GM10248 (cell line): ENCODE results near the gene CDH24.
A peak's percentile ranks its signal among the peaks of the same experiment; 100 is the strongest.

ENCODE experiments used
- CTCF ChIA-PET: fragments of 300-600 bp; sonication (Branson Sonifier 250); formaldehyde crosslinking; extraction: SDS; loops from one replicate; lab custom pipeline; 2021; ENCODE audit warnings: antibody characterized with exemption; lab: Yijun Ruan, JAX
- POLR2A ChIA-PET: fragments of 350-650 bp; sonication (Branson Sonifier 250); formaldehyde crosslinking; extraction: SDS; loops from one replicate; lab custom pipeline; 2020; ENCODE audit warnings: antibody characterized with exemption; lab: Yijun Ruan, JAX
- DNase-seq: peaks from one replicate; pipeline ENCODE4 v3.0.0; 2012; ENCODE audit errors: extremely low spot score
- TF ChIP-seq, protein P1 (sequence below): IDR thresholded peaks from 2 replicates; pipeline ENCODE4 v1.5.1; 2012; ENCODE audit warnings: mild to moderate bottlenecking, low read depth; ENCODE audit errors: extremely low read depth, missing control alignments, control extremely low read depth

CDH24 gene

DNA sequence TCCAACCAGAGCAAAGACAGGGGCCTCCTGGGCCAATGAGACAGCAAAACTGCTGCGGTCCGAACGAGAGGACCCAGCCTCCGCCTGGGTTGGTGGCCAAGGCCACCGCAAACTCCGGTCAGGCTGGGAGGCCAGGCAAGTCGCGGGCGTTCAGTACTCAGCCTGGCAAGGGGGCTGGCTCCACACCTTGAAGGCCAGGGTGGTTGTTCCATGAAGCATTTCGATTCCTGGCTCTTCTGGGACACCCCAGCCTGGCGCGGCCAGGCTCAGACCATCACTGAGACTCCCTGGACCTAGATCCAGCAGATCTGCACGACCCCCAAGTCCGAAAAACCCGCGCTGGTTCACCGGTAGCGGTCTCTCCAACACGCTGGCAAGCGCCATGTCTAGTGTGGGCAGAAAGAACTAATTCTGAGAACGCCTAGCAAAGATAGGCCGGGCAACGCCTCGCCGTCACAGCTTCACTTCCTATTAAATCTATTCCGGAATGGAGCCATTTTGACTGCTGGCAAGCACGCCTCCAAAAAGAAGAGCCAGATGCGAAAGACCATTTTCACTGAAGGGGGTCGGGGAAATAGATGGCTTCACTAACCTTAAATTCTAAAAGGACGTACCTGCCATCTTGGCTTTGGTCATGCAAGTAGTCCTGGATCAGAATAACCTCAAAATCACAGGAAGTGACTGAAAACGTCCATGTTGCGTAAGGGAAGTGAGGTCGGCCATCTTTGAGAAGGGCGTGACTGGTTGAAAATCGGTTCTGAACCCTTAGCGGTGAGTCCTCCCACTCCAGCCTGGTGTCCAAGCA is 22.6 kb downstream of the CDH24 start, which contains the start of gene PSMB5:
Gene PSMB5 (minus strand): TSS at position 403 of the 805 bp plus-strand sequence. CDS start 19 bp downstream, at position 384.
- ChIA-PET POLR2A (interaction anchor here (0.6 to 2.5 kb wide), 3 partner anchors 28 to 446 kb away, joined by 4 to 11 read pairs (median 4); partner anchors contain the start of genes ACIN1, C14orf119 and DAD1), CTCF (interaction anchor here (1.0 to 2.9 kb wide), 9 partner anchors 11 to 105 kb away, joined by 3 to 14 read pairs (median 3); partner anchors contain the start of genes CDH24 and PRMT5)
- TF ChIP-seq, protein P1, sequence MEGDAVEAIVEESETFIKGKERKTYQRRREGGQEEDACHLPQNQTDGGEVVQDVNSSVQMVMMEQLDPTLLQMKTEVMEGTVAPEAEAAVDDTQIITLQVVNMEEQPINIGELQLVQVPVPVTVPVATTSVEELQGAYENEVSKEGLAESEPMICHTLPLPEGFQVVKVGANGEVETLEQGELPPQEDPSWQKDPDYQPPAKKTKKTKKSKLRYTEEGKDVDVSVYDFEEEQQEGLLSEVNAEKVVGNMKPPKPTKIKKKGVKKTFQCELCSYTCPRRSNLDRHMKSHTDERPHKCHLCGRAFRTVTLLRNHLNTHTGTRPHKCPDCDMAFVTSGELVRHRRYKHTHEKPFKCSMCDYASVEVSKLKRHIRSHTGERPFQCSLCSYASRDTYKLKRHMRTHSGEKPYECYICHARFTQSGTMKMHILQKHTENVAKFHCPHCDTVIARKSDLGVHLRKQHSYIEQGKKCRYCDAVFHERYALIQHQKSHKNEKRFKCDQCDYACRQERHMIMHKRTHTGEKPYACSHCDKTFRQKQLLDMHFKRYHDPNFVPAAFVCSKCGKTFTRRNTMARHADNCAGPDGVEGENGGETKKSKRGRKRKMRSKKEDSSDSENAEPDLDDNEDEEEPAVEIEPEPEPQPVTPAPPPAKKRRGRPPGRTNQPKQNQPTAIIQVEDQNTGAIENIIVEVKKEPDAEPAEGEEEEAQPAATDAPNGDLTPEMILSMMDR = no peak
- DNase-seq = peak; percentile 90

DNA sequence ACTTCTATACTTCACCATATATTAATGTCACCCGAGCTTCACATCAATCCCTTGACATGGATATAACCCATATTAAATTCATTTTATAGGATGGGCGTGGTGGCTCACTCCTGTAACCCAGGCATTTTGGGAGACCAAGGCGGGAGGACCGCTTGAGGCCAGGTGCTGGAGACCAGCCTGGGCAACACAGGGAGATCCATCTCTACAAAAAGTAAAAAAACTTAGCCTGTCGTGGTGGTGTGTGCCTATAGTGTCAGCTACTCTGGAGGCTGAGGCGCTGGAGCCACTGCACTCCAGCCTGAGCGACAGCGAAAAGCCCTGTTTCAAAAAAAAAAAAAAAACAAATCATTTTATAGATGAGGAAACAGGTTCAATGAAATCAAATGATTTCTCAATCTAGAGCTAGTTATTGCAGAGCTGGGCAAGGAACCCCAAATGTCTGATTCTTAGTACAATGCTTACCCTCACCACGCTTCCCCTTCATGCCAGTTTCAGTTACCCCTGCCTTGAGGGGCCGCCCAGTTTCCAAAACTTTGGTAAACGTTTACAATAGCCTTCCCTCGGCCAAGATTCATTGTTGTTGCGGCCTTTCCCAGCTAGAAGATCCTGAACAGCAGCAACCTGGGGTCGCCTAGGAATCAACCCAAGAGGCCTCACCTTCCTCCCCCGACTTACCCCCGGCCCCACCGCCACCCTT is 23.4 kb downstream of the CDH24 start:
- ChIA-PET CTCF (interaction anchor here (0.9 to 2.9 kb wide), 13 partner anchors 10 to 464 kb away, joined by 3 to 14 read pairs (median 4); partner anchors contain the start of genes CDH24 and PRMT5), POLR2A (interaction anchor here (0.6 to 2.5 kb wide), 4 partner anchors 11 to 445 kb away, joined by 3 to 11 read pairs (median 4); partner anchors contain the start of genes ACIN1, C14orf119 and DAD1)
- DNase-seq = no peak
- TF ChIP-seq, protein P1 = no peak

DNA sequence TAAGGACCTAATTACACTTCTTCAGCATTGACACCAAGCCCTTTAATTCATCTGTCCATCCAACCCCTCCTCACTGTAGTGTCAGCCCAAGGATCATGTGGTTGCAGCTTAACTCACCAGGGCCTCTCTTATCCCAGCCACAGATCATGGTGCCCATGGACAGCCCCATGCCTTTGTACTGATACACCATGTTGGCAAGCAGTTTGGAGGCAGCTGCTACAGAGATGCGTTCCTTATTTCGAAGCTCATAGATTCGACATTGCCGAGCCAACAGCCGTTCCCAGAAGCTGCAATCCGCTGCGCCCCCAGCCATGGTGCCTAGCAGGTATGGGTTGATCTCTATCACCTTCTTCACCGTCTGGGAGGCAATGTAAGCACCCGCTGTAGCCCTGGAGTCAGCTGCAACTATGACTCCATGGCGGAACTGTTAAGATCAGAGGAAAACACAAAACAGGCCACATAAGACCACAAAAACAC is 24.0 kb downstream of the CDH24 start:
- POLR2A ChIA-PET = interaction anchor here (0.5 to 2.5 kb wide), 3 partner anchors 10 to 1138 kb away, joined by 3 to 11 read pairs (median 4); no protein-coding TSS in a partner anchor
- CTCF ChIA-PET = interaction anchor here (0.9 to 2.9 kb wide), 10 partner anchors 17 to 463 kb away, joined by 3 to 14 read pairs (median 4); partner anchors contain the start of gene CDH24
- DNase-seq = no peak
- TF ChIP-seq, protein P1 = no peak

DNA sequence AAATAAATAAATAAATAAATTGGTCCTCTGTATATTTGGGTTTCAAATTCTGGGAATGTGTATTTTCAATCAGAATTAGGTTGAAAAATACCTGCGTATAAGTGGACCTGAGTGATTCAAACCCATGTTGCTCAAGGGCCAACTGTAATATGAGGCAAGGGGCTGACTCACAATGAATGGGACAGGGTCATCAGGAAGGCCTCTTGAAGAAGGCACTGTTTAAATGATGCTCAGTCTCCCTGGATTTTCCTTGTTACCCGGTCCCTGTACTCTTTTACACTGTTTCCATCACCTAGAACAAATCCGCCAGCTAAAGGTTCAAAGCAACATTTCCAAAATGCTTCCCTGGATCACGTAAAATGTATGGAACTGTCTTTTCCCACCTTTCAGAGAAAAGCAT is 26.4 kb downstream of the CDH24 start:
- ChIA-PET CTCF (interaction anchor here (0.9 to 4.2 kb wide), 6 partner anchors 9 to 44 kb away, joined by 3 to 14 read pairs (median 4); partner anchors contain the start of gene CDH24), POLR2A (interaction anchor here (0.7 kb wide), 1 partner anchor 31 kb away, joined by 4 read pairs; no protein-coding TSS in a partner anchor)
- DNase-seq = no peak
- TF ChIP-seq, protein P1 = no peak

DNA sequence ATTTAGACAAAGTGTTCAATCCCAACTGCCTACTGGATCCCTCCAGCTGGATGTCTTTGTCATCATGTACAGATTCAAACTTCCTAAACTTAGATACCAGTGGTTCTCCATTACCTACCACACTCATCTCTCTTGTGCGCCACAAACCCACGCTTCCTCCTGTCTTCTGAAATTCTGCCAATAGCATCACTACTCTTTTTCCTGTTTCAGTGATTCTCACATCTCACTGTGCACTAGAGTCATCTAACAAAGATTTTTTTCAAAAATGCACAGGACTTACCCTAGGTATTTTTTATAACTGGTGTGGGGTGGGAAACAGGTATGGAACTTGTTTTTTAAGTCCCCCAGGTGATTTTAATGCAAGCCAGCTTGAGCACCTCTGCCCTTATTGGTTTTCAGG is 28.5 kb downstream of the CDH24 start:
- DNase-seq = no peak
- TF ChIP-seq, protein P1 = no peak
- ChIA-PET CTCF (interaction anchor here (0.7 to 4.2 kb wide), 11 partner anchors 14 to 55 kb away, joined by 3 to 14 read pairs (median 5); partner anchors contain the start of gene CDH24), POLR2A (no interaction called here)
